ENCODE results near the gene CFD. TPM values are rescaled to one million over a fixed set of nuclear protein-coding genes. Genes with fewer than 3 reads are reported as not detected.

CFD gene
- total RNA-seq, 1 experiment from 2014 or later = 1.7 TPM

DNA sequence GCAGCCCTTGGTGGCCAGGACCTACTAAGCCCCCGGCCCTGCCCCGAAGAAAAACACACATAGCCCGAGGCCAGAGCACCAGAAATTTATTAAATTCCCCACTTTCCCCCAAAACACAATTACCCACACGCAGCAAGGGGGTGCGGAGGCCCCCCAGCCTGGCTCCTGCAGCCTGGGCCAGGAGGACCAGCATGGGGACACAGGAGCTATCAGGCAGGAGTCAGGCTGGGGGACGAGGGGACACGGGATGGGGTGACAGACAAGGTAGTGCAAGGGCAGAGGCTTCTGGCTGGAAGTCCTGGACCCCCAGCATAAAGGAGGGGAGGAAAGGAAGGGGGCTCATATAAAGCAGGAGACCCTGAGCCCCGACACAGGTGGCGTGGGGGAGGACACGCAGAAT is 37.0 kb downstream of the CFD start:
- Mint-ChIP-seq H3K9me3 (no peaks in the 10 kb centered on the region), H3K27ac (no peak overlapping the region), H3K4me3 (no peak overlapping the region), H3K4me1 (no peaks in the 10 kb centered on the region; the same call in 1 of the 2 replicates), H3K36me3 (0 out of 2 replicates have a peak, but pooled peaks cover 3% of the 10 kb centered on the region), H3K27me3 (ENCODE audit: low read depth) (peaks cover 3% of the 10 kb centered on the region; the same call in 1 of the 2 replicates)
- DNase-seq (ENCODE audit: low spot score) = no peak
- no peak for ATAC-seq
- ChIA-PET POLR2A (no interaction called here), CTCF (interaction anchor here (1.4 kb wide), 1 partner anchor 19 kb away, joined by 7 read pairs; no protein-coding TSS in a partner anchor)
- TF ChIP-seq, protein P1, sequence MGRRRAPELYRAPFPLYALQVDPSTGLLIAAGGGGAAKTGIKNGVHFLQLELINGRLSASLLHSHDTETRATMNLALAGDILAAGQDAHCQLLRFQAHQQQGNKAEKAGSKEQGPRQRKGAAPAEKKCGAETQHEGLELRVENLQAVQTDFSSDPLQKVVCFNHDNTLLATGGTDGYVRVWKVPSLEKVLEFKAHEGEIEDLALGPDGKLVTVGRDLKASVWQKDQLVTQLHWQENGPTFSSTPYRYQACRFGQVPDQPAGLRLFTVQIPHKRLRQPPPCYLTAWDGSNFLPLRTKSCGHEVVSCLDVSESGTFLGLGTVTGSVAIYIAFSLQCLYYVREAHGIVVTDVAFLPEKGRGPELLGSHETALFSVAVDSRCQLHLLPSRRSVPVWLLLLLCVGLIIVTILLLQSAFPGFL (CRISPR knock-in tag; IDR thresholded peaks at IDR 0.05; ENCODE audit: borderline replicate concordance) = no peak
- TF ChIP-seq, protein P2, sequence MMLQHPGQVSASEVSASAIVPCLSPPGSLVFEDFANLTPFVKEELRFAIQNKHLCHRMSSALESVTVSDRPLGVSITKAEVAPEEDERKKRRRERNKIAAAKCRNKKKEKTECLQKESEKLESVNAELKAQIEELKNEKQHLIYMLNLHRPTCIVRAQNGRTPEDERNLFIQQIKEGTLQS (CRISPR knock-in tag; conservative IDR thresholded peaks at IDR 0.05) = no peak
- TF ChIP-seq GTF2I (CRISPR knock-in tag; conservative IDR thresholded peaks at IDR 0.05) (no peak), TP53 (CRISPR knock-in tag; IDR thresholded peaks at IDR 0.05) (no peak), ZNF416 (CRISPR knock-in tag; IDR thresholded peaks at IDR 0.05) (no peak), SMAD4 (CRISPR knock-in tag; IDR thresholded peaks at IDR 0.05) (no peak), SMAD3 (CRISPR knock-in tag; IDR thresholded peaks at IDR 0.05; ENCODE audit: borderline replicate concordance) (no peak), MXD4 (CRISPR knock-in tag; IDR thresholded peaks at IDR 0.05; ENCODE audit: borderline replicate concordance) (no peak), CREM (CRISPR knock-in tag; IDR thresholded peaks at IDR 0.05) (no peak), NFE2L1 (CRISPR knock-in tag; IDR thresholded peaks at IDR 0.05) (no peak), PRRX2 (CRISPR knock-in tag; IDR thresholded peaks at IDR 0.05) (no peak)
- TF ChIP-seq, protein P3, sequence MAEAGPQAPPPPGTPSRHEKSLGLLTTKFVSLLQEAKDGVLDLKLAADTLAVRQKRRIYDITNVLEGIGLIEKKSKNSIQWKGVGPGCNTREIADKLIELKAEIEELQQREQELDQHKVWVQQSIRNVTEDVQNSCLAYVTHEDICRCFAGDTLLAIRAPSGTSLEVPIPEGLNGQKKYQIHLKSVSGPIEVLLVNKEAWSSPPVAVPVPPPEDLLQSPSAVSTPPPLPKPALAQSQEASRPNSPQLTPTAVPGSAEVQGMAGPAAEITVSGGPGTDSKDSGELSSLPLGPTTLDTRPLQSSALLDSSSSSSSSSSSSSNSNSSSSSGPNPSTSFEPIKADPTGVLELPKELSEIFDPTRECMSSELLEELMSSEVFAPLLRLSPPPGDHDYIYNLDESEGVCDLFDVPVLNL (CRISPR knock-in tag; IDR thresholded peaks at IDR 0.05; ENCODE audit: borderline replicate concordance, low read depth) = no peak
- TF ChIP-seq, protein P4, sequence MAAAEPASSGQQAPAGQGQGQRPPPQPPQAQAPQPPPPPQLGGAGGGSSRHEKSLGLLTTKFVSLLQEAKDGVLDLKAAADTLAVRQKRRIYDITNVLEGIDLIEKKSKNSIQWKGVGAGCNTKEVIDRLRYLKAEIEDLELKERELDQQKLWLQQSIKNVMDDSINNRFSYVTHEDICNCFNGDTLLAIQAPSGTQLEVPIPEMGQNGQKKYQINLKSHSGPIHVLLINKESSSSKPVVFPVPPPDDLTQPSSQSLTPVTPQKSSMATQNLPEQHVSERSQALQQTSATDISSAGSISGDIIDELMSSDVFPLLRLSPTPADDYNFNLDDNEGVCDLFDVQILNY (CRISPR knock-in tag; IDR thresholded peaks at IDR 0.05) = no peak
- TF ChIP-seq, protein P5, sequence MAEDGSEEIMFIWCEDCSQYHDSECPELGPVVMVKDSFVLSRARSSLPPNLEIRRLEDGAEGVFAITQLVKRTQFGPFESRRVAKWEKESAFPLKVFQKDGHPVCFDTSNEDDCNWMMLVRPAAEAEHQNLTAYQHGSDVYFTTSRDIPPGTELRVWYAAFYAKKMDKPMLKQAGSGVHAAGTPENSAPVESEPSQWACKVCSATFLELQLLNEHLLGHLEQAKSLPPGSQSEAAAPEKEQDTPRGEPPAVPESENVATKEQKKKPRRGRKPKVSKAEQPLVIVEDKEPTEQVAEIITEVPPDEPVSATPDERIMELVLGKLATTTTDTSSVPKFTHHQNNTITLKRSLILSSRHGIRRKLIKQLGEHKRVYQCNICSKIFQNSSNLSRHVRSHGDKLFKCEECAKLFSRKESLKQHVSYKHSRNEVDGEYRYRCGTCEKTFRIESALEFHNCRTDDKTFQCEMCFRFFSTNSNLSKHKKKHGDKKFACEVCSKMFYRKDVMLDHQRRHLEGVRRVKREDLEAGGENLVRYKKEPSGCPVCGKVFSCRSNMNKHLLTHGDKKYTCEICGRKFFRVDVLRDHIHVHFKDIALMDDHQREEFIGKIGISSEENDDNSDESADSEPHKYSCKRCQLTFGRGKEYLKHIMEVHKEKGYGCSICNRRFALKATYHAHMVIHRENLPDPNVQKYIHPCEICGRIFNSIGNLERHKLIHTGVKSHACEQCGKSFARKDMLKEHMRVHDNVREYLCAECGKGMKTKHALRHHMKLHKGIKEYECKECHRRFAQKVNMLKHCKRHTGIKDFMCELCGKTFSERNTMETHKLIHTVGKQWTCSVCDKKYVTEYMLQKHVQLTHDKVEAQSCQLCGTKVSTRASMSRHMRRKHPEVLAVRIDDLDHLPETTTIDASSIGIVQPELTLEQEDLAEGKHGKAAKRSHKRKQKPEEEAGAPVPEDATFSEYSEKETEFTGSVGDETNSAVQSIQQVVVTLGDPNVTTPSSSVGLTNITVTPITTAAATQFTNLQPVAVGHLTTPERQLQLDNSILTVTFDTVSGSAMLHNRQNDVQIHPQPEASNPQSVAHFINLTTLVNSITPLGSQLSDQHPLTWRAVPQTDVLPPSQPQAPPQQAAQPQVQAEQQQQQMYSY (CRISPR knock-in tag; IDR thresholded peaks at IDR 0.05) = no peak
- TF ChIP-seq, protein P6, sequence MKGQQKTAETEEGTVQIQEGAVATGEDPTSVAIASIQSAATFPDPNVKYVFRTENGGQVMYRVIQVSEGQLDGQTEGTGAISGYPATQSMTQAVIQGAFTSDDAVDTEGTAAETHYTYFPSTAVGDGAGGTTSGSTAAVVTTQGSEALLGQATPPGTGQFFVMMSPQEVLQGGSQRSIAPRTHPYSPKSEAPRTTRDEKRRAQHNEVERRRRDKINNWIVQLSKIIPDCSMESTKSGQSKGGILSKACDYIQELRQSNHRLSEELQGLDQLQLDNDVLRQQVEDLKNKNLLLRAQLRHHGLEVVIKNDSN (CRISPR knock-in tag; IDR thresholded peaks at IDR 0.05) = no peak
- TF ChIP-seq, protein P7, sequence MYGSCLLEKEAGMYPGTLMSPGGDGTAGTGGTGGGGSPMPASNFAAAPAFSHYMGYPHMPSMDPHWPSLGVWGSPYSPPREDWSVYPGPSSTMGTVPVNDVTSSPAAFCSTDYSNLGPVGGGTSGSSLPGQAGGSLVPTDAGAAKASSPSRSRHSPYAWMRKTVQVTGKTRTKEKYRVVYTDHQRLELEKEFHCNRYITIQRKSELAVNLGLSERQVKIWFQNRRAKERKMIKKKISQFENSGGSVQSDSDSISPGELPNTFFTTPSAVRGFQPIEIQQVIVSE (CRISPR knock-in tag; IDR thresholded peaks at IDR 0.05; ENCODE audit: borderline replicate concordance) = no peak

DNA sequence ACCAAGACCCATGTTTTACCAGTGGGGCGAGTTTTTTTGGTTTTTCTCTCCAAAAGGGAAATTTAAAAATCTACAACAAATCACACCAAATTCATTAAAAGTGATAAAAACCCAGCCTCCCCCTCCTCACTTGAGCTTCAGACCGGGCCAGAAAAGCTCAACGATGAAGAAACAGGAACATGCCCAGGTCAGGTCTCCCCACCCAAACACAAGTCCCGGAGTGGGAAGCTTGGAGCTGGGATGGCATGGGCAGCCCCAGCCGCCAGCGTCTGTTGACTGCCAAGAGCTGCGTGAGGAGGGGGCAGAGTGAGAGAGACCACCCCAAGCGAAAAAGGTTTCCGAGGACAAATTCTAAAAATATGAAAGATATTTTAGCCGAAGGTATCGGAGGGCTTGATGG is 37.5 kb downstream of the CFD start:
- ATAC-seq = no peak
- TF ChIP-seq GTF2I (CRISPR knock-in tag; conservative IDR thresholded peaks at IDR 0.05) = no peak
- no peak for TF ChIP-seq MYBL2 (CRISPR knock-in tag; IDR thresholded peaks at IDR 0.05)
- TF ChIP-seq, protein P8, sequence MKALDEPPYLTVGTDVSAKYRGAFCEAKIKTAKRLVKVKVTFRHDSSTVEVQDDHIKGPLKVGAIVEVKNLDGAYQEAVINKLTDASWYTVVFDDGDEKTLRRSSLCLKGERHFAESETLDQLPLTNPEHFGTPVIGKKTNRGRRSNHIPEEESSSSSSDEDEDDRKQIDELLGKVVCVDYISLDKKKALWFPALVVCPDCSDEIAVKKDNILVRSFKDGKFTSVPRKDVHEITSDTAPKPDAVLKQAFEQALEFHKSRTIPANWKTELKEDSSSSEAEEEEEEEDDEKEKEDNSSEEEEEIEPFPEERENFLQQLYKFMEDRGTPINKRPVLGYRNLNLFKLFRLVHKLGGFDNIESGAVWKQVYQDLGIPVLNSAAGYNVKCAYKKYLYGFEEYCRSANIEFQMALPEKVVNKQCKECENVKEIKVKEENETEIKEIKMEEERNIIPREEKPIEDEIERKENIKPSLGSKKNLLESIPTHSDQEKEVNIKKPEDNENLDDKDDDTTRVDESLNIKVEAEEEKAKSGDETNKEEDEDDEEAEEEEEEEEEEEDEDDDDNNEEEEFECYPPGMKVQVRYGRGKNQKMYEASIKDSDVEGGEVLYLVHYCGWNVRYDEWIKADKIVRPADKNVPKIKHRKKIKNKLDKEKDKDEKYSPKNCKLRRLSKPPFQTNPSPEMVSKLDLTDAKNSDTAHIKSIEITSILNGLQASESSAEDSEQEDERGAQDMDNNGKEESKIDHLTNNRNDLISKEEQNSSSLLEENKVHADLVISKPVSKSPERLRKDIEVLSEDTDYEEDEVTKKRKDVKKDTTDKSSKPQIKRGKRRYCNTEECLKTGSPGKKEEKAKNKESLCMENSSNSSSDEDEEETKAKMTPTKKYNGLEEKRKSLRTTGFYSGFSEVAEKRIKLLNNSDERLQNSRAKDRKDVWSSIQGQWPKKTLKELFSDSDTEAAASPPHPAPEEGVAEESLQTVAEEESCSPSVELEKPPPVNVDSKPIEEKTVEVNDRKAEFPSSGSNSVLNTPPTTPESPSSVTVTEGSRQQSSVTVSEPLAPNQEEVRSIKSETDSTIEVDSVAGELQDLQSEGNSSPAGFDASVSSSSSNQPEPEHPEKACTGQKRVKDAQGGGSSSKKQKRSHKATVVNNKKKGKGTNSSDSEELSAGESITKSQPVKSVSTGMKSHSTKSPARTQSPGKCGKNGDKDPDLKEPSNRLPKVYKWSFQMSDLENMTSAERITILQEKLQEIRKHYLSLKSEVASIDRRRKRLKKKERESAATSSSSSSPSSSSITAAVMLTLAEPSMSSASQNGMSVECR (CRISPR knock-in tag; IDR thresholded peaks at IDR 0.05; ENCODE audit: borderline replicate concordance) = no peak
- TF ChIP-seq, protein P7 (CRISPR knock-in tag; IDR thresholded peaks at IDR 0.05; ENCODE audit: borderline replicate concordance) = no peak
- TF ChIP-seq ZNF416 (CRISPR knock-in tag; IDR thresholded peaks at IDR 0.05) = no peak
- TF ChIP-seq ZNF317 (CRISPR knock-in tag; IDR thresholded peaks at IDR 0.05; ENCODE audit: borderline replicate concordance, low read depth) = no peak
- no peak for TF ChIP-seq SMAD4 (CRISPR knock-in tag; IDR thresholded peaks at IDR 0.05)
- TF ChIP-seq NR3C1 (CRISPR knock-in tag; conservative IDR thresholded peaks at IDR 0.05; ENCODE audit: low read depth) = no peak

More for the DNA sequence above, 37.5 kb downstream of the CFD start:
- H3K9me3 Mint-ChIP-seq = no peaks in the 10 kb centered on the region
- peaks cover 3% of the 10 kb centered on the region; the same call in 1 of the 2 replicates for H3K27me3 Mint-ChIP-seq (ENCODE audit: low read depth)
- H3K27ac Mint-ChIP-seq = no peak overlapping the region
- H3K36me3 Mint-ChIP-seq = 0 out of 2 replicates have a peak, but pooled peaks cover 3% of the 10 kb centered on the region
- H3K4me3 Mint-ChIP-seq = no peak overlapping the region
- ChIA-PET POLR2A (no interaction called here), CTCF (interaction anchor here (1.2 to 1.4 kb wide), 2 partner anchors 19 to 25 kb away, joined by 3 to 7 read pairs; no protein-coding TSS in a partner anchor)
- no peaks in the 10 kb centered on the region; the same call in 1 of the 2 replicates for H3K4me1 Mint-ChIP-seq
- DNase-seq (ENCODE audit: low spot score) = no peak

Measured in WTC11 (cell line).